HG02678 (cell line): ENCODE measurements around the gene ZNRF1.

Experiments
- ATAC-seq: cut with Tn5 transposase; IDR thresholded peaks from one replicate; pipeline ENCODE4 v1.9.1; 2021; ENCODE audit warnings: mild to moderate bottlenecking, moderate library complexity; ENCODE audit not compliant: unreplicated experiment

ZNRF1 gene

DNA sequence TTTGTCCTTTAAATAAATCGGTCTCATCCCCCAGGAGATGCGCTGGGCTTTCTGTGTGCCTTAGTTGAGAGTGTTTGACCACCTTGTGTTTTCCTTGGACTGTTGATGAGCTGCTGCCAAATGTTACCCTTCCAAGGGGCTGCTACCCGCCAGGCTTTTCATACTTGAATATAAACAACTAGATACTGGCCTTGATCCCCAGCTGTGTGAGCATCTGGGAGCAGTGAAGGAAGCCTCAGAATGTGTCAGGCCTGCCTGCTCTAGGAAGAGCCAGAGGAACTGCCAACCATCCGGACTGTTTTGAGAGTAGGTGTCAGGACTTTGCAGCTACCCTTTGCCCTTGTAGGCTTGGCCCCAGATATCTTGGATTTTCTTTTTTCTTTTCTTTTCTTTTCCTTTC lies 60.0 kb downstream of the ZNRF1 start:
- no peak for ATAC-seq

- ATAC-seq = no peak
Observed at GRCh38 chr16:75059411-75059810, 60.6 kb downstream of the ZNRF1 start.

- ATAC-seq = no peak
Observed at GRCh38 chr16:75060723-75061122, 61.9 kb downstream of the ZNRF1 start.

DNA sequence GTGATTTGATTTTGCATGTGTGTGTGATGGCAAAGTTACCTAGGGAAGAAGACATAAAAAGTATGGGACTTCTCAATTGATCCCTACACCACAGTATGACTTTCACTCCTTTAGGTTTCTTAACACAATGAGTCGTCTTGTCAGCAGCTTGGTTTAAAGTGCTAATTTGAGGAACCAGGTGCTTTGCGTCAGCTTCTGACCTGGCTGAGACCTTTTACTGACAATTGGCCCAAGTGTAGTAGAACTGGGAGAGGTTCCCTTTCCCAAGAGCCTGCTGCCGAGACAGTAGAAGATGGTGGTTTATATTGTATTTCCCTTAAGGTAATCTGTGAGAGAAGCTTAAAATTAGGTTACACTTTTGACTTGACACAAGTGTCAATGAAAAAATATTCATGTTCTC lies 62.8 kb downstream of the ZNRF1 start:
- ATAC-seq = no peak

GRCh38 chr16:75062135-75062975 lies 63.5 kb downstream of the ZNRF1 start:
- ATAC-seq = no peak

DNA sequence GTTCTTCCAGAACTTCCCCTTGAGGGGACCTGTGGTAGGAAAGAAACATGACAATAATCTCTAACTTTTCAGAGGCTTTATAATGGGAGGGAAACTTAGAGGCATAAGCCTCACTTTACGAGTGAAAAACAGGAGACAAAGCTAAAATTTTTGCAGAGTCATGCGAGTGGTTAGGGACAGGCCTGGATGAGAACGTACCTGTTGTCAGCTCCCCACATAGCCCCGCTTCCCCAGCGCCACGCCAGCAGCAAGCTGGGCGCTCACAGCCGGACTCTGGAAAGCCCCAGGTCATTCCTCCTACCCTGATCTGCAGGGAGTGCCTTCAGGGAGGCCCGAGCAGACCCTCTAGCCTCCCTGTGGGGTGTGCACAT lies 64.1 kb downstream of the ZNRF1 start:
- no peak for ATAC-seq

DNA sequence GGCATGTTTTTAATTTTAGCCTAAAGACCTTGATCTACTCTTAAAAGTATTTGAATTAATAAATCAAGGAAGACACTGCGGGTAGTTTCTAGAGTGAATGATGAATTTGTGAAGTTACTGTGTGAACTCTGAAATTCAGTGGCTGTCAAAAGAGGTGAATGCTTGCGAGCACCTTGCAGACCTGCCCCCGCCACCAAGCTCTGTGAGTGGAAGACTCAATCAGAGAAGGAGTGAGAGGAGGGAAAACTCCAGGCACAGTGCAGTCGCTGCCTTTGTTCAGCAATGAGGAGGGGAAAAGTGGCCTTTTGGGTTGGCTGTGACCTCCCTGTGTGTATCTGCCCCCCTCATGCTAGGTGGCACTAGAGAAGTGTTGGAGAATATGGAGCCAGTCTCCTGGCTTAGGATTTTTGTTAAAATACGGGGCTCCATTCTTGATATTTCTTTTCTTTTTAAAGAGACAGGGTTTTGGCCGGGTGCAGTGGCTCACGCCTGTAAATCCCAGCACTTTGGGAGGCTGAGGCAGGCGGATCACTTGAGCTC lies 64.8 kb downstream of the ZNRF1 start:
- no peak for ATAC-seq

GRCh38 chr16:75064403-75065148 lies 65.8 kb downstream of the ZNRF1 start:
- no peak for ATAC-seq

DNA sequence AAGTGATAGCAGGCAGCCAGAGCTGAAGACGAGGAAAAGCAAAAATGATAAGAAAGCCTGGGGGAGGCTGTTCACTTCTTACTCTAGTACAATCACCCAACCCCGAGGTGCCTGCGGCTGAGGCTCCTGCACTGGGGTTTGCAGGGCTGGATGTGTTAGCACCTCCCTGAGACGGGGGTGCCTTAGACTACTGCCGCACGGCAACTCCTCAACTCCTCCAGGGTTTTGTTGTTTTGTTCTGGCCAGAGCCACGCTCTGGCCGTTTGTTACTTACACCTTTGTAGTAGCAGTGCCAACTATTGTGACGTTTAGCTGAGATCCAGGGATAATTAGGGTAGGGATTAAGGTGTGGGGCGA lies 66.3 kb downstream of the ZNRF1 start:
- ATAC-seq = peak; percentile 50

GRCh38 chr16:75065521-75066149 lies 66.8 kb downstream of the ZNRF1 start:
- no peak for ATAC-seq

DNA sequence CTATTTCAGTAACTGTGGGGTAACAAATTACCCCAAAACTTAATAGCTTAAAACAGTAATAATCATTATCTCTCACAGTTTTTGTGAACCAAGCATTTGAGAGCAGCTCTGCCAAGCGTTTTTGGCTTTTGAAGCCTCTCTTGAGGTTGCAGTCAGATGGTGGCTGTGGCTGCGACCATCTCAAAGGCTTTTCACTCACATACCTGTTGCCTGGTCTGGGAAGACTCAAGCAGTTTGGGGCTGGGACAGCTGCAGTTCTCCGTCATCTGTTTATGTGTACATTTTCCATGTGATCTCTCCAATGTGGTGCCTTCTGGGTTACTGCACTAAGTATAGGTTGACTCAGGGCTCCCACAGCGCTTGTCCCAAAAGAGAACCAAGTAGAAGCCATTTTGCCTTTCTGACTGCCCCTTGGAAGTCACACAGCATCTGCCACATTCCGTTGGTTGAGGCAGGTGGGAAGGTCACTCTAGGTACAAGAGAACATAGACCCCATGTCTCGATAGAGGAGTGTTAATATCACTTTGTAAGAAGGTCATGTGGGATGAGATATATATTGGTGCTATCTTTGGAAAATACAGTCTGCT lies 68.1 kb downstream of the ZNRF1 start:
- ATAC-seq = no peak

DNA sequence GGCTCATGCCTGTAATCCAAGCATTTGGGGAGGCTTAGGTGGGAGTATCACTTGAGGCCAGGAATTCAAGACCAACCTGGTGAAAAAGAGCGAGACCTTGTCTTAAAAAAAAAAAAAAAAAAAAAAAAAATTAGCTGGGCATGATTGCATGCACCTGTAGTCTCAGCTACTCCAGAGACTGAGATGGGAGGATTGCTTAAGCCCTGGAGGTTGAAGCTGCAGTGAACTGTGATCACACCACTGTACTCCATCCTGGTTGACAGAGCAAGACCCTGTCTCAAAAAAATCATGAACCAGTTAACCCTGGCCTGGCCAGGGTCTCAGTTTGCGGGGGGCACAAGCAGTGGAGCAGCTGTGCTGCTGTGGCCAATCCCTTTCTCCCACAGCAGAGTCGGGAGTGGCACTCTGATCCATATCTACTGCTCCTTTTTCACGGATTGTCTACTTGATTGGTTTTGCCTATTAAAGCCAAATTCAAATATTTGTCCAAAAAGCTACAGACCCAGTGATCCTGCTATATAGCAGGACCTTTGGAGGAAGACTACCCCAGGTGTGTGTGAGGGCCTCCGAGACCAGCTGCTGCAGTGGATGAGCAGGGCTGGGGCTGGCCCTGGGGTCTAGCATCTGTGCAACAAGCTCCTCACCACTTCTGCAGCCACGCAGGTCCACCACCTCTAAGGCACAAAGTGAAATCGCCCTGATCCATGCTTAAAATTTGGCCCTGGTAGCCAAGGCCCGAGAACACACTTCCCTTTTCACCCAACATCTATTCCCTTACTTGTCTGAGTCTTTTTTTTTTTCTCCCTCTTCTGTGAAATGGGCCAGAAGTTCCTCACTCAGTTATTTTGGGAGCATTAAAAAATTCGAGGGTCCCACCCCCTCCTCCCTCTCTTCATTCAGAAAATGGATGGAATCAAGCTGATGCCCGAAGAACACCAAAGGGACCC lies 69.5 kb downstream of the ZNRF1 start:
- no peak for ATAC-seq

DNA sequence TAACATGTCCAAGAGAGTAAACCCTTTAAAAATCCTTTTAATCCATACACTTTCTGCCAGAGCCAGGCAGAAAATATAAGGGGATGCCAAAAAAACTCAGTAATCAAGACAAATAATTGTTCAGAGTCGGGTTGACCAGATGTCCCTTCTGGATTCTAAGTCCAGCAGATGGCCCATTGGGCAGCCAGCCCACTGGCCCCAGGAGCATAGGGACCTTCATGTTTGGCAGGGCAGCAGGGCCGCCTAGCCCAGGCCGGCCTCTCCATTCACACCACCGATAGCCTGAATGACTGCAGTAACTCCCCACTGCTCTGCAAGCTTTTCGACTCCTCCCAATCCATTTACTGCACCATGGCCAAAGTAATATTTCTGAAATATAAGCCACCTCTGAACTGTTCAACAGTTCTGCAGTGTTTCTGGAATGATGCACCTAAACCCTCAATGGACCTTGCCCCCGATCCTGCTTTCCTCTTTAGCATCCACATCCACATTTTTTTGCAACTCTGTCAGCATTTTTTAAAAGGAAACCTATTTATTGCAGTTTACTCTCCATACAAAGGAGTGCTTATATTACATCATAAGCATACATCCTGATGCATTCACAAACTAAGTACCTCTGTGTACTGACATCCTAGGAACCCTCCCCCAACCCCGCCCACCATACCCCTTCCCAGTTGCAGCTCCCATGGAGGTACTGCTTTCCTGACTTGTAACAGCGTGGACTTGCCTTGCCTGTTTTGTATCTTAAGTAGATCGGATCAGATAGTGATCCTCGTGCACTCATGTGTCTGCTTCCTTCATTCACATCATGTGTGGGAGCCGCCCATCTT lies 71.4 kb downstream of the ZNRF1 start:
- no peak for ATAC-seq

DNA sequence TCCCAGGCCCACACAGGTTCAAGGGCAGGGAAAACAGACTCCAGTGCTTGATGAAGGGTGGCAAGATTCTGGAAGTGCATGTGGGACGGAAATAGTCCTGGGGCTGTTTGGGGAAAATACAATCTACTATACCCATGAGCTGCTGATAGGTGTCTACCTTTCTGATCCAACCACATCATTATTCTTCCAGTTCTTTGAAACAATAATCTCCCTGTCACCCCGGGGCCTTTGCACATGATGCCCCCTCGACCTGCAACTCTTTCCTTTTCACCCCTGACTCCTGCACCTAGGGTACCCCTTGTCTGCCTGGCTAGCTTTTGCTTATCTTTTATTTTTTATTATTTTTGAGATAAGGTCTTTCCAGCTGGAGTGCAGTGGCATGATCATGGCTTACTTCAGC lies 72.8 kb downstream of the ZNRF1 start:
- ATAC-seq = no peak

GRCh38 chr16:75072239-75072947 lies 73.6 kb downstream of the ZNRF1 start:
- no peak for ATAC-seq

DNA sequence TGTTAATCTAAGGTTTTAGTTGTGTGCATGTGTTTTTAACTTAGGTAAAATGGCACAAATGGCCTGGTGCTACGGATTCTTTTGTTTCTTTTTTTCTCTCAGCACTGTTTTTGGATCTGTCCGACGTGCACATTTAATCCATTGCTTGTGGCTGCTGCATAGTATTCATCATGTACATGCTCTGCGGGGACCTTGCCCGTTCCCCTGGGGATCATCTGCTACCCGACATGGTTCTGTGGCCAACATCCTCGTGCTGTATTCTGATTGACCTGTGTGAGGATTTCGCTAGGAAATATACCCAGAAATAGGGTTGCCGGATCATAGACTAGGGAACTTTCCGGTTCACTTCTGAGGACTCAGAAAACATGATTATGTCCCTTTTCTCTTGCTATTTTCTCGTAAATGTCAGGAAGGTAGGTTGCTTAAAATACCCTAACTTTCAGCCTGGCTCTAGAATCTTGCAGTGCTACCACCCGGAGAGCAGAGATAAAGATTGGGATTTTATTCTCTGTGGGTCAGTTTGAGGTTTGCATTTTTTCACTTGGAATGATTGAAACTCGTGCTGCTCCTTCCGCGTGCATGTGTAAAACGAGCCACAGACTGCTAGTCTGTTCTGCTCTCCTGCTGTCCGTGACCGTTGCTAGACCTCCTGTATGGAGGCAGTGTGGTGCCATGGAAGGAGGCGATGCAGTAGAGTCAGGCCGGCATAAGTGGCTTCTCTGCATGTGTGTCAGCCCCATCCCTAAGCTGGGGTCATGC lies 74.9 kb downstream of the ZNRF1 start:
- no peak for ATAC-seq

DNA sequence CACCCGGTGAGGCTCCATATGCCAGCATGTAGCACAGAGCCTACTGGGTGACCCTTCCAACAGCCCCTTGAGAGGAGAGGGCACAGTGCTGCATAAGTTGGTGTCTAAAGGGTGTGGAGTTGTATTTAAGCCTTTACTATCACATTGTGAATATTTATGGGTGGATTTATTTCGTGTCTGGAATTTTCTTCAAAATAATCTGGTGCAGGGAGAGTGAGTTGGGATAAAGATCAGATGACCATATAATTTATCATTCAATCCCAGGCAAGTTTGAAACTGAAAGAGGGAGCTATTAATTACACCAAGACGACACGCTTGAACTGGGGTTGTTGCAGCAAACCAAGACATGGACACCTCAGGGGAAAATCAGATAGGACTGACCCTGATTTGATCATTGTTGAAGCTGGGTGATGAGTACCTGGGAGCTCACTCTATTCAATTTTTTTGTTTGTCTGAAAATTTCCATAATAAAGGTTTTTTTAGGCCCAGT lies 75.5 kb downstream of the ZNRF1 start:
- no peak for ATAC-seq
